Hepatocyte (in vitro differentiated cells): ENCODE measurements around the gene ANKRD13A.

ENCODE experiments used
- EZH2 ChIP-seq: fragments of 200-600 bp; sonication (generic); IDR thresholded peaks from 2 replicates; pipeline ENCODE4 v1.6.1; 2016; ENCODE audit warnings: antibody characterized with exemption, mild to moderate bottlenecking, borderline replicate concordance
- TF ChIP-seq, protein P1 (sequence below): fragments of 200-600 bp; sonication (generic); IDR thresholded peaks from 2 replicates; pipeline ENCODE4 v1.5.1; 2016; ENCODE audit warnings: antibody characterized with exemption, mild to moderate bottlenecking; ENCODE audit not compliant: poor library complexity

DNA sequence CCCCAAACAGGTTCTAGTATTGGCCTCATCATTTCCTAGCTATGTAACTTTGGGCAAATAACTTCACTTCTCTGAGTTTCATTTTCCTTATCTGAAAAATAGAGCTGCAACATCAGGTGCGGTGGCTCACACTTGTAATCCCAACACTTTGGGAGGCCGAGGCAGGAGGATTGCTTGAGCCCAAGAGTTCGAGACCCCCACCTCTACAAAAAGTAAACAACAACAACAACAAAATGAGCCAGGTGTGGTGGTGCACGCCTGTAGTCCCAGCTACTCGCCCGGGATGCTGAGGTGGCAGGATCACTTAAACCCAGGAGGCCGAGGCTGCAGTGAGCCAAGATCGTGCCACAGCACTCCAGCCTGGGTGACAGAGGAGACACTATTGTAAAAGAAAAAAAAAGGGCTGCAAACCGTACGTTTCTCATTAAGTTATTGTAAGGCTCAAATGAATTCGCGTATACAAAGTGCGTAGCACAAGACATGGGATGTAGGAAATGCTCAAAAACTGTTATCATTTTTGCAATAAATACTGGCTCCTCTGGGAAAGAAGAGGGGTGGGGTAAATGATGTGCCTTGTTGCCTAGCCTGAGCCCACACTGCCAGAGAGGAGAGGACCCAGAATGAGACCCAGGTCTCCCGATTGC lies 48.2 kb downstream of the ANKRD13A start:
- TF ChIP-seq, protein P1, sequence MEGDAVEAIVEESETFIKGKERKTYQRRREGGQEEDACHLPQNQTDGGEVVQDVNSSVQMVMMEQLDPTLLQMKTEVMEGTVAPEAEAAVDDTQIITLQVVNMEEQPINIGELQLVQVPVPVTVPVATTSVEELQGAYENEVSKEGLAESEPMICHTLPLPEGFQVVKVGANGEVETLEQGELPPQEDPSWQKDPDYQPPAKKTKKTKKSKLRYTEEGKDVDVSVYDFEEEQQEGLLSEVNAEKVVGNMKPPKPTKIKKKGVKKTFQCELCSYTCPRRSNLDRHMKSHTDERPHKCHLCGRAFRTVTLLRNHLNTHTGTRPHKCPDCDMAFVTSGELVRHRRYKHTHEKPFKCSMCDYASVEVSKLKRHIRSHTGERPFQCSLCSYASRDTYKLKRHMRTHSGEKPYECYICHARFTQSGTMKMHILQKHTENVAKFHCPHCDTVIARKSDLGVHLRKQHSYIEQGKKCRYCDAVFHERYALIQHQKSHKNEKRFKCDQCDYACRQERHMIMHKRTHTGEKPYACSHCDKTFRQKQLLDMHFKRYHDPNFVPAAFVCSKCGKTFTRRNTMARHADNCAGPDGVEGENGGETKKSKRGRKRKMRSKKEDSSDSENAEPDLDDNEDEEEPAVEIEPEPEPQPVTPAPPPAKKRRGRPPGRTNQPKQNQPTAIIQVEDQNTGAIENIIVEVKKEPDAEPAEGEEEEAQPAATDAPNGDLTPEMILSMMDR = no peak
- TF ChIP-seq EZH2 = no peak
